Stimulated activated CD4-positive, alpha-beta T cell treated with anti-CD3 and anti-CD28 coated beads, Interleukin-4, amount 100 ng/mL, for 4 hours (primary cell): ENCODE results near the gene BIN1.

Experiments used
- DNase-seq, 2 experiments: peaks; one replicate each; pipeline ENCODE4 v3.0.0-alpha.2; 2020

The BIN1 gene

DNA sequence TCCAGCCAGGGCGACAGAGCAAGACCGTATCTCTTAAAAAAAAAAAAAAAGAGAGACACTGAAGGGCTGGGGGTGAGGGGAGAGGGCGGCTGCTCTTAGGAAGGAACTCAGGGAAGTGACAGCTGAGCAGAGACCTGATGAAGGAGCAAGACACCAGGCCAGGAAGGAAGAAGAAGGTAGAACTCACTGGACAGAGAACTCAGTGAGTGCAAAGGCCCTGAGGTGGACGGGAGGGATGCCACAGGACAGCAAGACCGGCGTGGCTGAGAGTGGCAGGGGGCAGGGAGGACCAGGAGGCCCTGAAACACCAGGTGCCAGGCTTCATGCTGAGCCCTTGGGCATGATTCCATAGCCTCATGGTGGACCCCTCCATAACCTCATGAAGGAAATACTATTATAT lies 18.2 kb downstream of the BIN1 start:
- DNase-seq, result no peak

DNA sequence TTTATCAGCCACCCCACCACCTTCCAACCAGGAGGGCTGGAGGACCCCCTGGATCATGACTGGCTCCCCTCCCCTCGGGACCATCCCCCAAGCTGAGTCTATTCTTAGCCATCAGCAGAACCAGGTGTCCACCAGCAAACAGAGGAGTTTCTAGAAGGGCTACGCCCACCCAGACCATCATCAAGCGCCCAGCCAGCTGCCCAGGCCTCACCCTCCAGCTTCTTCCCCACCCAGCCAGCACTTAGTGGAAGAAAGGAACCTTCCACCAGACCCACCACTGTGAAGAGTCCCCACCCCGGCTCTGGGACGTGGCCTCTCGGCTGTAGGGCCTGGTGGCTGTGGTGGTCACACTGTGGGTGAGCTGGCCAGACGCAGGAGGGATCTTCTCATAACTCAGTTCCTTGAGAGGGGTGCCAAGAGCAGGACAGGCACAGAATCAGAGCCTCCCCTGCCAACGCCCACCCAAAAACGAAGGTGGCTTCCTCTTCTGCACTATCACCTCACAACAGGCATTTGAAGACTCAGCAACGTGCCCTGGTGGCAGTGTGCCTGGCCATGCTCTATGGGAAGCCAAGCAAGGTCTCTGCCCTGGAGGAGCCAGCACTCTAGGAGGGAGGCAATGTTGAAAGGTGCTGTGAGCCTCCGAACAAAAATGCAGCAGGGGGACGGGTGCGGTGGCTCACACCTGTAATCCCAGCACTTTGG lies 19.0 kb downstream of the BIN1 start:
- DNase-seq, result no peak

DNA sequence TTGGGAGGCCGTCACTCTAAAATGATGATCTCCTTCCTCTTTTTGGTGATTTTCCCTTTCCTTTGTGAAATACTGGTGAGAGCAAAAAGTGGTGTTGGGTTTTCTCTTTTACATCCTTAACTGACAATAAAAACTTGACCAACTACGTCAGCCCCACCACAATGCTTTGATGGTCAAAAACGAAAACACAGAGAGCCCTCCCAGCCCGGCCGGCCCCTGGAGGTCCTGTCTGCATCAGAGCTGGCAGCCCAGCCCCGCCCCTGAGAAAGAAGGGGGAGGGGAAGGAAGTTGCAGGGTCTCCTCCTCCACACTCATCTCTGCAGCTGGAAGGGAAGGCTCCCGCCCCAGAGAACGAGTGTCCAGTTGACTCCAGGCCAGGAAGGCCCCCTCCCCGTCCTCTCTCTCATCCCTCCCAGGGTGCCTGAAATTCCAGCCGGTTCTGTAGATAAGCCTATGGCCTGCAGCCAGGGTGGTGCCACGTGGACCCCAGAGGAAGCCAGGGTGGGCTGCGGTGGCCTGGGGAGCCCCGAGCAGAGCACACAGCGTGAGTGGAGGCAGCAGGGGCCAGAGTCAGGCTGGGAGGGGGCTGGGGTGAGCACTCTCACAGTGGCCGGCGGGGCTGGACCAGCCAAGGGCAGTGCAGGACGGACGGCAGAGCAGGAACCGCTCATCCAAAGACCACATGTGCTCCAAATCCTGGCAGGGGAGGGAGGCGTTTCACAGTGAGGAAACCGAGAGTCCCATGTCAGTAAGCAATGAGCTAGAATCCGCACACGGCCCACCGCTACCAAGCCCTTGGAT lies 19.8 kb downstream of the BIN1 start:
- no peak for DNase-seq

DNA sequence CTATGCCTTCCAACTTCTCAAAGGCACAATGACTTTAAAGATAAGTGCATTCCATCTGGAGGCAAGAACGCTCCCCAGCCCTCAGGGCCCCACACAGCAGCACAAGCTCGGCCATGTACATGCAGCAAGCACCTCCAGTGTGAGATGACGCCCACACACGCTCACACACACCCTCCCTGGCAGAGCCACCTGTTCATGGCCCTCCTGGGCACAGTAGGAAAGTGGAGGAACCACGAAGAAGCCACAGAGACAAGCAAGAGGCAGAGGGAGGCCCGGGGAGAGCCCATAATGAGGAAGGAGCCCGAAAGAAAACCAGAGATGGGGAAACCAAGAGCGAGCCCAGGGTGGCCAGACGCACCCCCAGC lies 21.7 kb downstream of the BIN1 start:
- DNase-seq, result peak in 1 of 2 experiments; percentile 49

DNA sequence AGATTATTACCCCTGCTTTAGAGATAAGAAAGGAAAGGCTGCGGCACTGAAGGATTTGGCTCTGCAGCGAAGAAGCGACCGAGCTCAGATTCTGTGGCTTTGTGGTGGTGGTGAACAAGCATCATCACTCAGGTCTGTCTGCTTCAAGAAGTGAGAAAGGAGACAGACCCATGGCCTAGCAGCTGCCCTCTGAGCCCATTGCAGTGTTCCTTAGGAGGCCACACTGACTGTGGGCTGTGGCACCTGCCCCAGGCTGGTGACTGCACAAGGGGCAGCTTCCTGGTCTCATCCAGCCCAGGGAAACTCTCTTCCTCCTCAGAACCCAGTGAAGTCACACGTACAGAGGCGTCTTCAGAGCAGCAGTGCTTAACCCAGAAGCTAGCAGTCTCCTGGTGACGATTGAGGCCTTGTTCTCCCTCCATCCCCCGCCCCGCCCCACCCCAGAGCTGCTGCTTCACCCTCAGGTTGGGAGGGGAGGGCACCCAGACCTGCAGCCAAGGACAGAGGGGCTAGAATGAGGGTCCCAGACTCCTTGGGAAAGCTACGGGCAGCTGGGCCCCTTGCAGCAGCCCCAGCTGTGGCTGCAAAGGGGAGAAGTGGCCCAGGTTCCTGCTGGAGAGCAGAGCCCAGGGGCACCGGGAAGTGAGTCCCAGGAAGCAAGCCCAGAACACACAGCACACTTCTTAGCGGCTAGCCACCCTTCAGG lies 22.2 kb downstream of the BIN1 start:
- DNase-seq, result no peak

DNA sequence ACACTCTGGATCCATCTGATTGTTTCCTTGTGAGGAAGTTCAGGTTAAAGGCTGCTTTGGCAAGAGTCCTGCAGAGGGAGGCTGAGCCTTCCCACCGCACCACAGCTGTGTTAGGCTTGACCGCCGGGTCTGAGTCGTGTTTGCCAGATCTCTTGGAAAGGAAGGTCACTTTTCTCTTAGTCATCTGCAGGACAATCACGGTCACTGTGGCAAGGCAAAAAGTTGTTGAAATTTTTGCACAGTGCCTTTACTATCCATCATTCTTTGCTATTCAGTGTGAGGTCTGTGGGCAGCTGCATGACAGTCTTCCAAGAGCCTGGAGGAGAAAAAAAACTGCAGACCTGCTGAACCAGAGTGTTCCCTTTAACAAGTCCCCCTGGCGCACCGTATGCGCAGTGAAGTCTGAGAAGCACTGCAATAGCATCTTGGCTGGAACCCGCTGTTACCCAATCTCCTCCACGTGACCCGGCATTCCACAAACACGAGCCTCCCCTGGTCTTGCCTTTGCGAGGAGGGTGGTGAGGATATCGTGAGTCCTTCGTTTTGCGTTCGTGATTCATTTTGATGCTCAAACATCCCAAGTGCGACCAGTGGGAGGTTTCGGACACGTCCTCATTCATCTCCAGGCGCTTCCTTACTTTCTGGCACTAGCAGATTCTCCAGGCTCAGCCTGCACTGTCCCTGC lies 23.0 kb downstream of the BIN1 start:
- DNase-seq, result no peak

DNA sequence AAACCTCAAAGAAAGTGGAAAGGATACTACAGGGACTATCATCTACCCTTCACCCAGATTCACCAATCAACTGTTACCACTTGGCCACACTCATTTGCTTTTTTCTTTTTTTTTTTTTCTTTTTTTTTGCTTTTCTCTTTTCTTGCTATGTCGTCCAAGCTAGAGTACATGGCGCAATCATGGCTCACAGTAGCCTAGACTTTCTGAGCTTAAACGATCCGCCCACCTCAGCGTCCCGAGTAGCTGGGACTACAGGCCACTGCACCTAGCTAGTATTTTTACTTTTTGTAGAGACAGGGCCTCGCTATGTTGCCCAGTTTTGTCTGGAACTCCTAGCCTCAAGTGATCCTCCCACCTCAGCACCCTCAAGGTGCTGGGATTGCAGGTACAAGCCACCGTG lies 24.0 kb downstream of the BIN1 start:
- no peak for DNase-seq

DNA sequence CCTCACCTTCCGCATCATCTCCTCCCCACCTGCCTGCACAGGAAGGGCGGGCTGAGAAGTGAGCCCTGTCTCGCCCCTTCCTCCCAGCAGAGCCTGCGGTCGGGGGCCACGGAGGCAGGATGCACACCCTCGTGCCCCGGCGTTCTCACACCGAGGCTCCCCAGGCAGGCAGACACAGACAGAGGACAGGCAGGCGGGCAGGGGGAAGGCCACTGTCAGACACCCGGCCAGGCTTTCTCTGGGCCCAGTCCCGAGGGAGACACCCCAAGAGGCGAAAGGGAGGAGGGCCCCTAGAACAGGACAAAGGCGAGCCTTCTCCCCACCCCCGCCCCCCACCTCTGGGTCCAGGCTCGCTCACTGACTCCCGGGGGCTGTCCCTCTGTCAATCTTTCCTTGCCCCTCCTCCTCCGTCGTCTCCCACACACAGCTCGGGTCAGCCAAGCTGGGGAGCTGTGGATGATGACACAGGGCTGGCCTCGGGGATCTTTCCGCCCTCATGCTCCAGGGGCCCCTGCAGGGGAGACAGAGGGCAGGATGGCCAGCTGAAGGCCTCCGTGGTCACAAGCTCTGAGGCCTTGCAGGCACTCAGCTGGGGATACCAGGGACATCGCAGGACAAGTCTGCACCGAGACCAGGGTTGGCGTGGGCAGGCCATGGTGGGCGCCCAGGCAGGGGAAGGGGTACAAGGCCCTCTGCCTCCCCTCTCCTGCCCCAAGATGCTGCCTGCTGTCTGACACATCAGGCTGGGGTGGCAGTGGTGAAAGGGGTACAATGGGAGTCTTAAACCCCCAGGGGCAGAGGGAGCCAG lies 24.9 kb downstream of the BIN1 start:
- DNase-seq, result peak; percentile 52 to 55

DNA sequence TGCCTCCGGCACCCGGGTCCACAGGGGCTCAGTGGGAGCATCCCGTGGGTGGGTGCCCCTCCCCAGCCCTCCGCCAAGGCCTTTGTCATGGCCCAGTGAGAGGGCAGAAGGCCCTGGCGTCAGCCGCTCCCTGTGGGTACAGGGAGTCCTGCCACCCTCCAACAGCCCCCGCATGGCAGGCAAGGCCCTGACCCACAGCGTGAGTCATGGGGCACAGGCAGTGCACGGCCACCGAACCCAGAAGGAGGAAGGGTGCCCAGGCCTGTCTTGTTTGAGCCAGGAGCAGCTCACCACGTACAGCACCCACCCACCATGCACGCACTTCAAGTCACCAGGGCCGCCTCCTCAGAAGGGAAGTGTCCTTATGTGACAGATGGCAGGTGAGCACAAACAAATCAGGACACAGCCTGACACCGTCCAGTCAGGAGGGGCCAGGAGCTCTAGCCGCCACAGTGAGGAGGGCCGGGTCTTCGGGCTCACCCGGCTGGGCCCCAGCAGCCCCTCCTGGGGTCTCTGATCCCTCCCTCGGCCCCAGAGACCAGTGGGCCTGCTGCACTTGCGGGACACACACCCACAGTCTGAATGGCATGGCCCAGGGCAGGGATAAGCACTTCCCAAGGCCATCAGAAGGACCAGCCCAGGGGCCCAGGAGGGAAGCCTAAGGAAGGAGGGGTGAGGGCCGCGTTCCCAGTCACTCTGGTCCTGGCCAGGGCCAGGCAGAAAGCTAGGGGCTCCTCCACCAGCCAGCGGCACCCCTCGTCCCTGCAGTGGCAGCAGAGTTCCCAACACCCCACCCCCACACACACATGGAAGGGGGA lies 25.8 kb downstream of the BIN1 start:
- peak; percentile 46 to 47 for DNase-seq

DNA sequence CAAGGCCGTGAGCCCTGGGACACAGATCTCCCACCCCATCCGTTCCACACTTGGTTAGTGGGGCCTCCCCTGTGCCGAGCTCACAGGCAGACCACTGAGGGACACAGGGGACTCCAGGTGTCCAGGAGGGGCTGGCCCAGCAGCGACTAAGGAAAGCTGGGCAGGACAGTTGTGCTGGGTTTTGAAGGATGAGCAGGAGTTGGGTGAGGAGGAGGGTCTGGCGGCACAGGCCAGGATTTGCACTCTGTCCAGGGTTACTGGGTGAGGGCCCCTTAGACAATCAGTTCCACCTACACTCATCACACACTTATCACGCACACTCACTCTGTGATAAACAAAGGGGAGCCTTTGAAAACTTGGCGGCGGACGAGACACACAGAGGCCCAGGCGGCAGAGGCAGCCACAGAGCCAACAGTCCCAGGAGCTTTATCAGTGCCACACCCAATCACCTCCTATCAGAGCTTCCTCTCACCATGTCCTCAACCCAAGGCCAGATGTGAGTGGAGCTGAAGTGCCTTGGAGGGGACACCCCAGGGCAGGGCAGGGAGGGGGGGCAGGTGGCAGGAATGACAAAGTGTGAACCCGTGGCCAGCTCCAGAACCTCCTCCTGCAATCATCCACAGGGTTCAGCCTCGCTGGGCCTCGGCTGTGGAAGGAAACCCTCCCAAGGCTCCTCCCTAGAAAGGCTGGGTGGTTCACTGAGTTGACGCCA lies 26.6 kb downstream of the BIN1 start:
- peak in 1 of 2 experiments; percentile 24 for DNase-seq

DNA sequence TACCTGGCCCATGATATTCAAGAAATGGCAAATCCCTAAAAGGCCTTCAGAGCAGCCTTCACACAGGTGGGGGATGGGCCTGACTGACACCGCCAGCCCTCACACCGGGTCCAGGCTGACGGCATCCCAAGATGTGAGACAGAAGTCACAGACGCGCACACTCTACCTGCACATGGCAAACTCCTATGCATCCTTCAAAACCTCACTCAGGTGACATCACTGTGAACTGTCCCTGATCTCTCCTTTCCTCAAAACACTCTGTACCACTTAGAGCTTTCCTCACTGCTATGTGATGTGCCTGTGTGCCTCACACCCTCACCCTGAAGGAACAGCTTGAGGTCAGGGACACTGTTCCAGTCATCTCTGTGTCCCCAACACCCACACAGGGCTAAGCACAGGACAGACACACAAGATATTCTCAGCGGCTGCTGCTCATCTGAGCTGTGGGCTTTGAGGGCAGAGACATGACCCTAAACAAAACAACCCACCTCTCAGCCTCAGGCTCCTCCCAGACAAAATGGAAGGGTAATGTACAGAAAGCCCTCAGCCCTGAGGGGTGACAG lies 27.5 kb downstream of the BIN1 start:
- no peak for DNase-seq

DNA sequence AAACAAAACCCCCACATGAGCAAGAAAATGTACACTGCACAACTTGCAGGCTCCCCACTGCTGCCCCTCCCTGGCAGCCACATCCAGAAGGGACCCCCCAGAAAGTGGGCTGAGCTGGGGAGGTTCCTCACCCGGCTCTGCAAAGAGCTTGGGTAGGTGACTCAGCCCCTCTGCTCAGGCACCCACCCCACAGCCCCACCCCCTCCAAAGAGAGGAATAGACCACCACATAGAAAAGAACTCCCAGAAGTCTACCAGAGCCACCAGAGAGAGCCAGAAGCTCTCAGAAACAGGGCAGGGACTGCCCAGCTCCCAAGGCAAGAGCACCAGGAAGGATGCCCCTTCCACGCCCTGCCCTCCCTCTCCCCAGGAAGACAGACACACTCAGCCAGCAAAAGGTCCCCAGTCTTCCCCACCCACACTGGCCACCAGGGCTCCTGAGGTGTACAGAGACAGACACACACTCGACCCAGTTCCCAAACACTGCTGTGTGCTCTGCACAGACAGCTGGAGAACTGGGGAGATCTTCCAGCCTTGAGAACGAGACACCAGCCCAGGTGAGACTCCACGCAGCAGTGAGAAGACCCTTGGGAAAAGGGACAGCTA lies 28.2 kb downstream of the BIN1 start:
- DNase-seq, result no peak

DNA sequence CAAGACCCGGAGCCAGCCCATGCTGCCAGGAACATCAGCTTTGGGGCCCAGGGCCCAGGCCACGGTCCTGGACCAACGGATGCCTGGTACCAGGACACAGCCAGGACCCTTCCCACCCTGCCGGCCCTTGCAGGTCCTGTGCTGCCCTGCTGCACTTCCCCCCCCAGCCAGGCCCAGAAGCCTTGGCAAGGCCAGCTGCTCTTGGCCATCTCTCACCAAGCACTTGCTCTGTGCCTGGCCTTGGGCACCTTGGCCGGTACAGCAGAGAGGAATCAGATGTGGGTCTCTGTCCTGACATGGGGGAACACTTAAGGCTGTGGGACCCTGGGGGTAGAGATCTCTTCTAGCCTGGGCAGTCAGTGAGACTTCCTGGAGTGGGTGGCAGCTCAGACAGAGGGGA lies 28.9 kb downstream of the BIN1 start:
- no peak for DNase-seq

DNA sequence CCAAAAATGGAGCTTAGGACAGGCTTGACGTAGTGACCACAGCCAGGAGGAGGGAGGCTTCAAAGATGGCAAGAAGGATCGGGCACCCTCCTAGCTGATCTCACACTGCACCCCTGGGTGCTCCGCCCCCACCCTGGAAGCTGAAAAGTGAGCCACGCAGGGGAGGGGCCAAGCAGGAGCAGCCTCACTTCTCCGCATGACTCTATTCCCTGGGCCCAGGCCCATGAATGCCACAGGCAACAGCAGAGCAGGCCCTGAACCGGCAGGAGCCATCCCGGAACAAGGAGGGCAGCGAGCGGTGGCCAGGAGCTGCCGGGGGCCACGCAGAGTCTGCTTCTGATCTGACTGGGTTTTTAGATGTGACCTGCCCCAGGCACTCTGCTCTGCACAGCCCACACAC lies 30.0 kb downstream of the BIN1 start:
- DNase-seq, result no peak

DNA sequence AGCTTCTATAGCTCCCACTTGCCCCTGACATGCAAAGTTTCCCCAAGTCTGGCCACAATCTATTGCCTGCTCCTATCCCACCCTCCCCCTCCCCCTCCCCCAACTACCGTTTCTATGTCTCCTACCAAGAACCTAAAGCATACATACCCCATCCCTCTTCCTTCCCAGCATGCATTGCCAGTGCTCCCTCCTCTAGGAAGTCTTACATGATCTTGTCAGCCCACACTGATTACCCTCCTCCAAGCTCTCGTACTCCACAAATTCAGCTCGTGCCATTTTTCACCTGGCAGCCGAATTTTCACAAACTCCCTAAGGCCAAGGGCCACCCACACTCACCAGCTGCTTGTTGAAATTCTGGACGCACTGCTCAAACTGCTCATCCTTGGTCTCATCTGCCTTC lies 30.7 kb downstream of the BIN1 start:
- no peak for DNase-seq

DNA sequence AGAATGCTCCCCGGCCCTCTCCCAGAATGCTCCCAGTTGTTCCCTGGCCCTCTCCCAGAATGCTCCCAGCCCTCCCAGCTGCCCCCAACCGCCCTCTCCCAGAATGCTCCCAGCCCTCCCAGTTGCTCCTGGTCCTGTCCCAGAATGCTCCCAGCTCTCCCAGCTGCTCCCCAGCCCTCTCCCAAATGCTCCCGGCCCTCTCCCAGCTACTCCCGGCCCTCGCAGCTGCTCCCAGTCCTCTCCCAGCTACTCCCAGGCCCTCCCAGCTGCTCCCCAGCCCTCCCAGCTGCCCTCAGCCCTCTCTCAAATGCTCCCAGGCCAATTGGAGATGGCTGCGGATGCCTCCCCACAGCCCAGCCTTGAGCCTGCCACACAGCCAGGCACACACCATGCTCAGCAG lies 31.1 kb downstream of the BIN1 start:
- no peak for DNase-seq

DNA sequence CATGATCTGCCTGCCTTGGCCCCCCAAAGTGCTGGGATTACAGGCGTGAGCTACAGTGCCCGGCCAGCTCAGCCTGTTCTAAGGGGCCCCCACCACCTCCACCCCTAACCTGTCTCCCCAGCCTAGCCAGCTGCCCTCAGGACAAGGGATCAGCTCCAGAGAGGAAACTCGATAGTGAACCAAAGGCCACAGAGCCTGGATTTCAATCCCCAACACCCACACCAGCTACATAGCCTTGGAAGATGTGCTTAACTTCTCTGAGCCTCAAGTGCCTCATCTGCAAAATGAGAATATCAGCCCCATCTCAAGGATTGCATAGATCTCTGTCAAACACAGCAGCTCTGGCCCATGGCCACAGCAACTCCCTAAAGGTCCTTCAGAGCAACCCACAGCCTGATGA lies 32.0 kb downstream of the BIN1 start:
- no peak for DNase-seq

DNA sequence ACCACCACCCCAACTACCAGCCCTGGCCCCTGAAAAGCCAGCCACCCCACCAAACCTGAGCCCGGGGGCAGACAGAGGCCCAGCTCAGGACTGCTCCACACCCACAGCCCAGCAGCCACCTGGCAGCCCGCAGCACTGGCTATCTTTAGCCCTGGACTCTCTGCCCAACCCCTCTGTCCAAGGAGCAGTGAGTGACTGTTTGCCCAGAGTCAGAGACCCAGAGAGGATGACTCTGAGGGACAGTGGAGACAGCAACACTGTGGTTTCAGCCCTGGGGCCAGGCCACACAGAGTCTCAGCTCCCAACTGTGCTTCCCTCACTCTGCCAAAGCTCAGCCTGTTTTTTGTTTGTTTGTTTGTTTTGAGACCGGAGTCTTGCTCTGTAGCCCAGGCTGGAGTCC lies 32.6 kb downstream of the BIN1 start:
- DNase-seq, result no peak

DNA sequence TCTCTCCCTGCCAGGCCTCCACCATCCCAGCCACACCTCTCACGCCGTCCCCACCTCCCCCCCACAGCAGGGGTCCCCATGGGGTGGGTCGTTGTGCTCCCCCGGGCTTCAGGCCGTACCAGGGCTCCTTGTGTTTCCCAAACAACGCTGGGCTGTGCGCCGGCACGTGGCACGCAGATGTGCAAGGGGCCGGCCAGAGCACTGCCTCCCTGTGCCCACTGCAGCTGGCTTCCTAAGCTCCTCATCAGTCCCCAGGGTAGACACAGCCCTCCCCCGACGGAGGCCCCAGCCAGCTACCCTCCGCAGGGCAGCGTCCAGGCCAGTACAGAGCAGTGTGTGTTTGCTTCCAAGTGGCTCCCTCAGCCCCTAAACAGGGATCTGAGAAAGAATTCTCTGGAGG lies 34.0 kb downstream of the BIN1 start:
- DNase-seq, result no peak

DNA sequence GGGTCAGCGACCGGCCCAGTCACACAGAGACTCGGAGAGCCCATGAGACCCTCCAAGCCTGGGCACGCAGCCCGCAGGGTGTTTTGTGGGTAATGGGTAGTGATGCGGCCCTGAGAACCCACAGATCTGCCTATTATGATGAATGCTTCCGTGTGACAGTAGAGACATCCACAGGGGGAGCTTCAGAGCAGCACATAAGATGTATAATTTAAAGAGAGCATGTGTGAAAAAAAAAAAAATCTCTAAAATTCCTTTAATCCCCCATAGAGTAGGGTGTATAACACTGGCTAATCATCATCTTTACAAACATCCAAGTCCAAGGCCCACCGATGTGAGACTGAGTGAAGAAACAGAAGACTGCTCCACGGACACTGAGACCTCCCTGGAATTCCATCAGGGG lies 34.6 kb downstream of the BIN1 start:
- DNase-seq, result no peak
